ENCODE measurements around the gene HS6ST1.
A peak's percentile ranks its signal among the peaks of the same experiment; 100 is the strongest.

Gene HS6ST1

DNA sequence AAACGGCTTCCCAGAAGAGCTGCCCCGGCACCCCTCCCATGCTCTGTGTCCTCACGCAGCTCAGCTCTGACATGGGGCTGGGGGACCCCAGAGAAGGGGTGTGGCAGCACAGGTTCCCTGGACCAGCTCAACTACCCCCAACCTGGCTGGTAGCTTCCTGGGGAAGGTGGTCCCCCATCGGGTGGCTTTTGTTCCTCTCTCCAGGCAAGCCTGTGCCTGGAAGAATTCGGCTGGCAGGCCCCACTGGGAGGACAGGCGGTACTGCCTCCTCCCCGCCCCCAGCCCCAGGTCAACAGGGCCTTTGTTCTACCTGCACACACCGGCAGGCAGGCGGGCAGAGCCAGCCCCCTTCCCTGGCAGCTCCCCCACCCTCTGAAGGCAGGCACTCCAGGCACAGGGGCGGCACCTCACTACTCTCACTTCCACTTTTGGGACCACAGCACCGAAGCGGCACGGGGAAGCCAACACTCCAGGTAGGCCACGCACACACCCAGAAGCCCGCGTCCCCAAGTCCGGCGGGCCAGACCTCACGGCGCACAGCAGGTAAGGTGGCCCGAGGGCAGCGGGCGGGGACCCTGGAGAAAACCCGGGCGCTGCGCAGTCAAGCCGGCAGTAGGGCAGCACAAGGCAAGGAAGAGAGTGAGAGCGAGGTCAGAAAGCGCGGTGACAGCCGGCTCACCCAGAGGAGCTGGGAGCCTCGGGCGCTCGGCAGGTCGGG, 1.3 kb downstream of the HS6ST1 start:
- H3K27me3 ChIP-seq (ENCODE audit: control insufficient read depth, insufficient read depth, low read length) = no peaks in the 10 kb centered on the region
- H3K4me1 ChIP-seq = peaks cover 24% of the 10 kb centered on the region
- peak overlapping the region; percentile 94 for H3K4me2 ChIP-seq (ENCODE audit: low read length)
- no peaks in the 10 kb centered on the region for H3K9me3 ChIP-seq (ENCODE audit: control insufficient read depth, low read length)
- H3K27ac ChIP-seq = peak overlapping the region; percentile 6
- TF ChIP-seq, protein P1, sequence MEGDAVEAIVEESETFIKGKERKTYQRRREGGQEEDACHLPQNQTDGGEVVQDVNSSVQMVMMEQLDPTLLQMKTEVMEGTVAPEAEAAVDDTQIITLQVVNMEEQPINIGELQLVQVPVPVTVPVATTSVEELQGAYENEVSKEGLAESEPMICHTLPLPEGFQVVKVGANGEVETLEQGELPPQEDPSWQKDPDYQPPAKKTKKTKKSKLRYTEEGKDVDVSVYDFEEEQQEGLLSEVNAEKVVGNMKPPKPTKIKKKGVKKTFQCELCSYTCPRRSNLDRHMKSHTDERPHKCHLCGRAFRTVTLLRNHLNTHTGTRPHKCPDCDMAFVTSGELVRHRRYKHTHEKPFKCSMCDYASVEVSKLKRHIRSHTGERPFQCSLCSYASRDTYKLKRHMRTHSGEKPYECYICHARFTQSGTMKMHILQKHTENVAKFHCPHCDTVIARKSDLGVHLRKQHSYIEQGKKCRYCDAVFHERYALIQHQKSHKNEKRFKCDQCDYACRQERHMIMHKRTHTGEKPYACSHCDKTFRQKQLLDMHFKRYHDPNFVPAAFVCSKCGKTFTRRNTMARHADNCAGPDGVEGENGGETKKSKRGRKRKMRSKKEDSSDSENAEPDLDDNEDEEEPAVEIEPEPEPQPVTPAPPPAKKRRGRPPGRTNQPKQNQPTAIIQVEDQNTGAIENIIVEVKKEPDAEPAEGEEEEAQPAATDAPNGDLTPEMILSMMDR (IDR thresholded peaks at IDR 0.05) = no peak
- H3K36me3 ChIP-seq (ENCODE audit: control insufficient read depth, insufficient read depth, low read length) = no peaks in the 10 kb centered on the region
- peak overlapping the region; percentile 62 for H2AFZ ChIP-seq
- H3K9ac ChIP-seq = peak overlapping the region; percentile 29
- H3K4me3 ChIP-seq (ENCODE audit: low read depth, low read length) = peak overlapping the region; percentile 62
- peaks cover 47% of the 10 kb centered on the region for H3K79me2 ChIP-seq

DNA sequence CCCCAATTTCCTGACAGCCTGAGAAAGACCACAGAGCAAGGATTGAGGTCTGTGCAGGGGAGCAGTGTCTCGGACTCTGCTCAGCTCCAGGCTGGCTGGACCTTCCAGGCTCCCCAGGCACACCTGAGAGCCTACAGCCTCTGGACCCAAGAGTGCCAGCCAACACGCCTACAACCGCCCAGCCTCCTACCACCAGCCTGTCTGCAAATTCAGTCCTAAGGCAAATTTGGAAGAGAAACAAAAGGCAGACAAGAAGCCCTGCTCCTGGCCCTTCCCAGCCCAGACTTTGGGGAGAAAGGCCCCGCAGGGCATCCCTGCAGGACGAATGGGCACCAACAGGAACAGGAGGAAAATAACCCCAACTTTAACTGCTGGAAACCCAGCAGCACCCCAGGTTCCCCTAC, 1.9 kb downstream of the HS6ST1 start:
- H3K9ac ChIP-seq = peak overlapping the region; percentile 23
- no peak overlapping the region for H3K27ac ChIP-seq
- no peaks in the 10 kb centered on the region for H3K9me3 ChIP-seq (ENCODE audit: control insufficient read depth, low read length)

DNA sequence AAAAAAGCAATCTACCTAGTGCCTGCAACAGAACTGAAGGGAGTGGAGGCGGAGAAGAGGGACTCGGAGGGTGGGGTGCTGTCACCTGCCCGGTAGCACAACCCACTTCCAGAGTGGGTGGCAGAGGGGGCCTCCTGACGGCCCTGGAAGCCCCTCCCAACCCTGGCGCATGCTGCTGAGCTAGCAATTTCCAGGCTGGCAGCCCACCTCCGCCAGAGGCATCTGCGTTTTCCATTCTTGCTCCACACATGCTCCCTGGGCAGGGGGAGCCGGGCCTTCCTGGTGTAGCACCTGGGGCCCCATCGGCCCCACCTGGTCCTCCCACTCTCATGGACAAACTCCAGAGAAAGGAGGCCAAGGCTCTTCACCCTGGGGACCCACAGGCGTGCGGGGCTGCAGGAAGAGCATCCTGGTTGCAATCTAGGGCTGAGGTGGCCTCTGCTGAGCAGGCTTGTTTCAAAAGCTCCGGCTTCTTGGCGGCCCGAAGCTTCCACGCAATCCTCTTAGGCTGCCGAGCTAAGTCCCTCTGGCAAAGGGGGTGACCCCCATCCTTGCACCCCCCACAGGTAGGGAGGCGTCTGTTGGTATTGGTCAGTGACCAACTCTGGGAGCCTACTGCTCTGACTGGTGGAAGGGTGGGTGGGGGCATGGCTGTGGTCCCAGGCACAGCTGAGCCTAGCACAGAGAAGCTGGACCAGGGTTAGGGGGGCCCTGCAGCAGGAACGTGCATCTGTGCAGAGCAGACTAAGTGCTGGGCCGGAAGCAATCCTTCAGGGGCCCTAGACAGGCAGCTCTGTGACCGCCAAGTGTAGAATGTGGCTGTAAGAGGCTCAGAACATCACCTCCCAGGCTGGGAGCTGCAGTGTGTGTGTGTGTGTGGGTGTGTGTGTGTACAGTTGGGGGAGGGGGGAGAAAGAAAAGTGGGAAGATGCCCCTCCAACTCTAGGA, 2.6 kb downstream of the HS6ST1 start:
- TF ChIP-seq, protein P1 (IDR thresholded peaks at IDR 0.05) = no peak
- no peak overlapping the region for H3K4me2 ChIP-seq (ENCODE audit: low read length)
- no peak overlapping the region for H2AFZ ChIP-seq
- peaks cover 20% of the 10 kb centered on the region for H3K4me1 ChIP-seq
- H3K36me3 ChIP-seq (ENCODE audit: control insufficient read depth, insufficient read depth, low read length) = no peaks in the 10 kb centered on the region
- H3K27ac ChIP-seq = no peak overlapping the region
- peaks cover 60% of the 10 kb centered on the region for H3K79me2 ChIP-seq
- H3K27me3 ChIP-seq (ENCODE audit: control insufficient read depth, insufficient read depth, low read length) = no peaks in the 10 kb centered on the region
- H3K9ac ChIP-seq = no peak overlapping the region
- no peak overlapping the region for H3K4me3 ChIP-seq (ENCODE audit: low read depth, low read length)
- H3K9me3 ChIP-seq (ENCODE audit: control insufficient read depth, low read length) = no peaks in the 10 kb centered on the region

More for the DNA sequence above, 1.9 kb downstream of the HS6ST1 start:
- peak overlapping the region; percentile 94 for H3K4me2 ChIP-seq (ENCODE audit: low read length)
- TF ChIP-seq, protein P1 (IDR thresholded peaks at IDR 0.05) = no peak
- no peaks in the 10 kb centered on the region for H3K36me3 ChIP-seq (ENCODE audit: control insufficient read depth, insufficient read depth, low read length)
- H3K4me3 ChIP-seq (ENCODE audit: low read depth, low read length) = peak overlapping the region; percentile 62
- no peaks in the 10 kb centered on the region for H3K27me3 ChIP-seq (ENCODE audit: control insufficient read depth, insufficient read depth, low read length)
- peaks cover 53% of the 10 kb centered on the region for H3K79me2 ChIP-seq
- no peak overlapping the region for H2AFZ ChIP-seq
- peaks cover 24% of the 10 kb centered on the region for H3K4me1 ChIP-seq

DNA sequence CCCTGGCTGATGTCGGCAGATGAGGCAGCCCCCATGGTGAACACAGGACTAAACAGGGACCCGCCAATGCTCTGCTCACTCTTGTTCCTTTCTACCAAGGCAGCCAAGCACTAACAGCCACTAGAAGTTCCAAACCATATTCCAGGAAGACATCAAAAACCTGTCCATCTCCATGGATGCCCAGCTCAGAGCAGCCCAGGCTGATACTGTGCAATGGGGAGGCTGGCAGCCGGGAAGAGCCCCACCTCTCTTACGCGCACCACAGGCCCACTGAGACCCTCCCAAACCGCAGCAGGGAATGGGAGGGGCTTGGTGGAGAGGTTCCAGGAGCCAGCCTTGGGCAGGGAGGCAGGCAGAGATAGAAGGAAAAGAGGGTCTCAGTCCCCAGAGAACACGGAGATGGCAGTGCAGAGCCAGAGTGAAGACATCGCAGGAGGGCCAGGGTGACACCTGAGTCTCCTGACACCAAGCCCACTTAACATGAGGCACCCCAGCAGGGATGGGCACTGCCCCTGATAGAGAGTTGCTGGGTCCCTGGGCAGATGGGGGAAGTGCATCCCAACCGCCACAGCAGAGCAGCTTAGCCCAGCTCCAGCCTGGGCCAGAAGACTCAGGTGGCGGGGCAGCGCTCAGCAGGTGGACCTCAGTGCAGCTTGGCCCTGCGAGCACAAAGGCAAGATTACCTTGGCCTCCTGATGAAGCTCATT, 3.4 kb downstream of the HS6ST1 start:
- H3K4me3 ChIP-seq (ENCODE audit: low read depth, low read length) = no peak overlapping the region
- H3K4me1 ChIP-seq = peaks cover 20% of the 10 kb centered on the region
- no peak overlapping the region for H3K9ac ChIP-seq
- TF ChIP-seq, protein P1 (IDR thresholded peaks at IDR 0.05) = no peak
- H3K4me2 ChIP-seq (ENCODE audit: low read length) = no peak overlapping the region
- H3K79me2 ChIP-seq = peaks cover 68% of the 10 kb centered on the region
- H3K27ac ChIP-seq = no peak overlapping the region
- no peak overlapping the region for H2AFZ ChIP-seq
- H3K27me3 ChIP-seq (ENCODE audit: control insufficient read depth, insufficient read depth, low read length) = no peaks in the 10 kb centered on the region
- no peaks in the 10 kb centered on the region for H3K9me3 ChIP-seq (ENCODE audit: control insufficient read depth, low read length)
- H3K36me3 ChIP-seq (ENCODE audit: control insufficient read depth, insufficient read depth, low read length) = no peaks in the 10 kb centered on the region
